Nephron (organoid): ENCODE data around the gene CEP44.
A peak's percentile ranks its signal among the peaks of the same experiment; 100 is the strongest.

Experiments
- H3K27ac Mint-ChIP-seq, 3 experiments: 2 replicates each; pipeline ENCODE4 v1.8.0; 2020; ENCODE audit warnings: mixed read lengths in 3 of 3, mild to moderate bottlenecking in 2 of 3, moderate library complexity in 1 of 3
- H3K27me3 Mint-ChIP-seq: 2 replicates; pipeline ENCODE4 v1.8.0; 2021; ENCODE audit warnings: low read depth, mild to moderate bottlenecking, moderate library complexity, mixed read lengths
- H3K36me3 Mint-ChIP-seq: 2 replicates; pipeline ENCODE4 v1.8.0; 2020; ENCODE audit warnings: low read depth, mixed read lengths
- H3K4me1 Mint-ChIP-seq: 2 replicates; pipeline ENCODE4 v1.8.0; 2020; ENCODE audit warnings: mixed read lengths
- H3K4me3 Mint-ChIP-seq, 3 experiments: 2 replicates each; pipeline ENCODE4 v1.8.0; 2020; ENCODE audit warnings: mild to moderate bottlenecking in 3 of 3, mixed read lengths in 3 of 3, moderate library complexity in 2 of 3
- H3K9me3 Mint-ChIP-seq: 2 replicates; pipeline ENCODE4 v1.8.0; 2020; ENCODE audit warnings: mixed read lengths
- CTCF ChIP-seq, 3 experiments: fragments of 200-600 bp; sonication (generic); IDR thresholded peaks; one replicate each; pipeline ENCODE4 v1.5.0; 2021; ENCODE audit warnings: antibody characterized with exemption in 3 of 3; ENCODE audit not compliant: unreplicated experiment in 3 of 3

Gene CEP44

GRCh38 chr4:174316954-174317353 is 33.2 kb downstream of the CEP44 start:
- no peak overlapping the region for H3K4me3 Mint-ChIP-seq
- H3K27ac Mint-ChIP-seq = no peak overlapping the region
- TF ChIP-seq CTCF (IDR thresholded peaks at IDR 0.05; ENCODE audit: unreplicated experiment in 3 of 3) = no peak
- H3K27me3 Mint-ChIP-seq = no peaks in the 10 kb centered on the region
- H3K9me3 Mint-ChIP-seq = no peaks in the 10 kb centered on the region
- no peaks in the 10 kb centered on the region for H3K4me1 Mint-ChIP-seq
- H3K36me3 Mint-ChIP-seq = peaks cover 8% of the 10 kb centered on the region

GRCh38 chr4:174317531-174317930 is 33.8 kb downstream of the CEP44 start:
- H3K36me3 Mint-ChIP-seq = peaks cover 7% of the 10 kb centered on the region
- no peaks in the 10 kb centered on the region for H3K27me3 Mint-ChIP-seq
- H3K4me1 Mint-ChIP-seq = no peaks in the 10 kb centered on the region
- H3K4me3 Mint-ChIP-seq = no peak overlapping the region
- H3K27ac Mint-ChIP-seq = no peak overlapping the region
- no peaks in the 10 kb centered on the region for H3K9me3 Mint-ChIP-seq
- no peak for TF ChIP-seq CTCF (IDR thresholded peaks at IDR 0.05; ENCODE audit: unreplicated experiment in 3 of 3)

- peaks cover 3% of the 10 kb centered on the region for H3K36me3 Mint-ChIP-seq
- H3K9me3 Mint-ChIP-seq = no peaks in the 10 kb centered on the region
- H3K27ac Mint-ChIP-seq = no peak overlapping the region
- no peaks in the 10 kb centered on the region for H3K4me1 Mint-ChIP-seq
- H3K27me3 Mint-ChIP-seq = no peaks in the 10 kb centered on the region
- H3K4me3 Mint-ChIP-seq = no peak overlapping the region
- TF ChIP-seq CTCF (IDR thresholded peaks at IDR 0.05; ENCODE audit: unreplicated experiment in 3 of 3) = peak; percentile 68 to 87 (median 74)
Measured at GRCh38 chr4:174318829-174319764, 35.4 kb downstream of the CEP44 start.

- Mint-ChIP-seq H3K27ac (no peak overlapping the region), H3K4me1 (peaks cover 5% of the 10 kb centered on the region), H3K27me3 (no peaks in the 10 kb centered on the region), H3K9me3 (no peaks in the 10 kb centered on the region), H3K36me3 (peaks cover 3% of the 10 kb centered on the region), H3K4me3 (no peak overlapping the region)
- no peak for TF ChIP-seq CTCF (IDR thresholded peaks at IDR 0.05; ENCODE audit: unreplicated experiment in 3 of 3)
Measured at GRCh38 chr4:174320494-174321199, 36.9 kb downstream of the CEP44 start.

GRCh38 chr4:174324236-174324635 is 40.5 kb downstream of the CEP44 start:
- Mint-ChIP-seq H3K36me3 (no peaks in the 10 kb centered on the region), H3K27me3 (no peaks in the 10 kb centered on the region), H3K9me3 (no peaks in the 10 kb centered on the region), H3K4me1 (peaks cover 5% of the 10 kb centered on the region), H3K27ac (no peak overlapping the region), H3K4me3 (no peak overlapping the region)
- no peak for TF ChIP-seq CTCF (IDR thresholded peaks at IDR 0.05; ENCODE audit: unreplicated experiment in 3 of 3)
